Measurements from ENCODE around the gene KCNIP1.

KCNIP1 gene

DNA sequence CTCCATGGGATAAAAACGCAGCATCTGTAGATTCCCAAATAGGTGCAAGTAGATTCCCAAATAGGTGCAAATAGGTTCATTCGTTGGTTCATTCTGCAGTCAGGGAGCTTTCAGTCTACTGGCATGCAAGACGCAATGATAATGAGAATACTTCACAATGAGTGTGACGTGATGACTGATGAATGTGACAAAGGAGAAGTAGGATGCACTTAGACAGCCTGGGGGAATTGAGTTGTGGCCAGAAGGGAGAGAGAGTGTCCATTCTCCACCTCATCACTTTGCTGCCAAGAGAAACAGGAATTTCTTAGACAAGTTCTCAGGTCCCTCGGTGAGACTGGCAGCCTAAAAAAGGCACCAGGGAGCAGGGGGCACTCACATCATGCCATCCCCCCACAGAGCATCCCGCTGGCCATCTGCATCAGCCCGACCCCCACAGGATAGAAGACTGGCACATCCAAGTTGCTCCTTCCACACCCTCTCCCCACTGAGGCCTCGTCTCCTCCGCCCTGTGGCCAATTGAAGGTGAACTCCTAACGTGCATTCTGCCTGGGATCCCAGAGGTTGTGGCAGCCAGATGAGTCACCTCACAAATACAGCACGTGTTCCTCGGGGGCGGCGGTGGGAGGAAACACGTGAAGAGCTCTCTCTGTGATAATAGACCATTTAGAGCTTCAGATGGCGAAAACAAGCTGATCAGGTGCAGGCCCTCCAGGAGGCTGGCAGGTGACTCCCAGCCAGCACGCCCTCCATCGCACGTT is 19.9 kb upstream of the KCNIP1 start:
- no peak for FAIRE-seq

DNA sequence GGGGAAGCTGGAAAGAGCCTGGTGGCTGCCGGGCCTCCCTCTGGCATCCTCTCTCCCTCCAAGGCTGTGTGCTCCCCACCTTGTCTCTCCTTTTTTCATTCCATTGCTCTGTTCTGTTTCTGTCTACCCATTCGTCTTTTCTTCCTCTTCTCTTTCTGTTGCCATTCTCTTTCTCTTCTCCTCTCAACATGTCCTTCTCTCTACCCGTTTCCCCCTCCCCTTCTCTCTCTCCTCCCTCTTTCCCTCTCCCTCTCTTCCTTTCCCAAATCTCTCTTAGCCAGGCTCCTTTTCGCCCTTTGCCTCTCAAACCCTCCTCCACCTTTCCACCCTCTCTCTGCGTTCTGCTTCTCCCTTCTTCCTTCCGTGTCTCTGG is 19.4 kb upstream of the KCNIP1 start:
- no peak for FAIRE-seq

DNA sequence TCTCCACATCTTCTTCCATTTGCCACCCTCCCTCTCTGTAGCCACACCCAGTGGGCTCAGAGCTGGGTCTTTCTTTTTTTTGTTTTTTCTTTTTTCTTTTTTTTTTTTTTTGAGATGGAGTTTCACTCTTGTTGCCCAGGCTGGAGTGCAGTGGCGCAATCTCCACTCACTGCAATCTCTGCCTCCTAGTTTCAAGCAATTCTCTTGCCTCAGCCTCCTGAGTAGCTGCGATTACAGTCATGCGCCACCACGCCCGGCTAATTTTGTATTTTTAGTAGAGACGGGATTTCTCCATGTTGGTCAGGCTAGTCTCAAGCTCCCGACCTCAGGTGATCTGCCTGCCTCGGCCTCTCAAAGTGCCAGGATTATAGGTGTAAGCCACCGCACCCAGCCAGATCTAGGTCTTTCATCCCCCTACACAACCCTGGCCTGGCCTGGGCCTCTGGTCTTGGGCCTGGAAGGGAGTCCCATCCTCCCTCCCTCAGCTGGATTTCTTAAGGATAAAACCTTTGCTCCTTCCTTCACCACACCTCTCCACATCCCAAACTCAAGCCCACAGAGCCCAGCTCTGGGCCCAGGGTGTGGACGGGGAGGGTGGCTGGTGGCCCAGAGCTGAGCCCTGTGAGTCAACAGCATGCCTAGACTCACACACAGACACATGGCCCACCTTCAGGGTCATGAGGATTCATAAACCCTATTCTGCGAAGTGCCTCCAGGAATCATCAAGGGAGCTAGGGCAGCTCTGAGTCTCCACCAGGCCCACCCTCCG is 18.8 kb upstream of the KCNIP1 start:
- FAIRE-seq: no peak

DNA sequence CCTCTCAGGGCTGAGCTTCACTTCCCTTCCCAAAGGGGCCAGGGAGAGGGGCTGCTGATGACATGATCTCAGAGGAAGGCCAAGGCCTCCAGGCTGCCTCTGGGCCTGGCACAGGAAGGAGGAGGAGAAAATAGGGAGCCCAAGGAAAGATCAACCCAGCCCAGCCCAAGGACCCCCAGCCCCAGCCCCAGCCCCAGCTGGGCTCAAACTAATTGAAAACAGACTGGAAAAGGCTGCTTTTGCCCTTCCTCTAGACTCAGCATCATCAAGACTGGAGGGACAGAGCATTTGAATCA is 18.3 kb upstream of the KCNIP1 start:
- no peak for FAIRE-seq

DNA sequence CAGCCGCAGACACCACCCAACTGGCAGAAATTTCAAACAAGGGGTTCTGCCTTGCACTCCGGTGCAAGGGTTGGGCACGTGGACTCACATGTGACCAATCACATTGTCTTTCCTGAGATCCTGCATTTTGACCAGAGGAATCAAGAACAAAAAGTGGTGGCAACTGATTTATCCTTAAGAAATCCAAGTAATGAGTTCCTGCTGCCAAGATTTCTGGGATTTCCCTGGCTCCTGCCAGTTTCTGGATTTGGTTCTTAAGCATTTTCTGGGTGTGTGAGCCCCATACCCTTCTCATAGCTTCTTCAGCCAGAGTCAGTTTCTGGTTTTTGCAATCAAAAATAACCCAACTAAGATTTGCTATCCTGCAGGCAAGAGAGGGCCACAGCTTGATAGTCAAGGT is 17.4 kb upstream of the KCNIP1 start:
- no peak for FAIRE-seq

DNA sequence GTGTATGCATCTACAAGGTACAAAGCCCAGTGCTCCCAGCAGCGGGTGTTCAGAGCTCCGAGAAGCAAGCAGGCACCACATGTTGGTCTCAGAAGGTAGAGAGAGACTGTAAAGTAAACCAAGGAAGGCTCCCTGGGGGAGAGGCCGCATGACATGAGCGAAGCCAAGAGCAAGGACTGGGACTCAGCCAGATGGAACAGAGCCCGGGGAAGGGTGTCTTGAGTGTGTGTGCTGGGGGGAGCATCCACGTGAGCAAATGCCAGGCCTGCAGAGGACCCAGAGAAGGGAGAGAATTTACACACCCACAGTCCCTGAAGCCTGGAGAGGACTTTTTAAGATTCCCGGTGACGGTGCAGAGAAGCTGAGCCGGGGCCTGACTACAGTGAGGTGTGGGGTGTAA is 15.2 kb upstream of the KCNIP1 start:
- no peak for FAIRE-seq

DNA sequence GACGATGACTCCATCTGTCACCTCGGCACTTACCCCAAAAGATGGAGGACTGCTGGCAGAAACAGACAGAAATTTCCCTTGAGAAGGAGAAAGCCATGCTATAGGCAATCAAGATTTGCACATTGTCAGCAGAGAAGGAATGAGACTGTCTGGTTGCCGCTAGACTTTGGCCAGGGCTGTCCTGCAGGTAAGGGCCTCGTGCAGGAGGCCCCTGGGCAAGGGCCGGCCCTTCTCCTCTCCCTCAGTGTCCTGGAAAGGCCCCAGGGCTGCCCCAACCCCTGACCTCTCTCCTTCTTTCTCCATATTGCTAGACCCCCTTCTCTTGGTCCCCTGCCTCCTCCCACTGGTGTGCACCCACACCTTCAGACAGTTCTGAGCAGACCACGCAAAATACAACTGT is 14.6 kb upstream of the KCNIP1 start:
- FAIRE-seq: no peak

DNA sequence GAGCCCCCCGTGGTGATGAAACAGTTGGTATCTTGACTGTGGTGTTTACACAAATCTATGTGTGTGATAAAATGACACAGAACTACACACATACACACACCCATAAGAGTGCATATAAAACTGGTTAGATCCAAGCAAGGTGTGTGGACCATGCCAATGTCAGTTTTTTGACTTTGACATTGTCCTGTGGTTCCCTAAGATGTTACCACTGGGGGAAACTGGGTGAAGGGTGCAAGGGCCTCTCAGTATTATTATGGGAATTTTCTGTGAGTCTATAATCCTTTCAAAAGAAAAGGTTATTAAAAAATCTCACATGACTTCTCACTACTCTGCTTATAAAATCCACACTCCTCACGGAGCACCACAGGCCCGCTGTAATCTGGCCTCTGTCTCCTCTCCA is 13.4 kb upstream of the KCNIP1 start:
- no peak for FAIRE-seq

DNA sequence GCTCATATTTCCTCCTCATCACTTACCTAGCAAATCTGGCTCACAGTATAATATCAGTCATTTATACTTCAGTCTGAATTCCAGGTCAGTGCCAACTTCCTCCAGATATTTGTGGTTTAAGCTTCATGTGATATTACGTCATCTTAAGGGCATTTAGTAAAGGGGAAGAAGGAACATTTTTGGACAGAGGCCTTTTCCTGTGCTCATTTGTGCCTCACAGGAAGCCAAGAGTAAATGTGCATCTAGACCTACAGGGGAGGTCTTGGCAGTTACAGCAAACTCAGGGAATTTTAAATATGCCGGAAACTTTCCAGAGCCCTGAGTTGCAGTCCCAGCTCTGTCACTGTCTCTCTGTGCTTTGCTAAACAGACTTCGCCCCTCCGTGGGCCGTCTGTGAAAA is 12.3 kb upstream of the KCNIP1 start:
- no peak for FAIRE-seq

DNA sequence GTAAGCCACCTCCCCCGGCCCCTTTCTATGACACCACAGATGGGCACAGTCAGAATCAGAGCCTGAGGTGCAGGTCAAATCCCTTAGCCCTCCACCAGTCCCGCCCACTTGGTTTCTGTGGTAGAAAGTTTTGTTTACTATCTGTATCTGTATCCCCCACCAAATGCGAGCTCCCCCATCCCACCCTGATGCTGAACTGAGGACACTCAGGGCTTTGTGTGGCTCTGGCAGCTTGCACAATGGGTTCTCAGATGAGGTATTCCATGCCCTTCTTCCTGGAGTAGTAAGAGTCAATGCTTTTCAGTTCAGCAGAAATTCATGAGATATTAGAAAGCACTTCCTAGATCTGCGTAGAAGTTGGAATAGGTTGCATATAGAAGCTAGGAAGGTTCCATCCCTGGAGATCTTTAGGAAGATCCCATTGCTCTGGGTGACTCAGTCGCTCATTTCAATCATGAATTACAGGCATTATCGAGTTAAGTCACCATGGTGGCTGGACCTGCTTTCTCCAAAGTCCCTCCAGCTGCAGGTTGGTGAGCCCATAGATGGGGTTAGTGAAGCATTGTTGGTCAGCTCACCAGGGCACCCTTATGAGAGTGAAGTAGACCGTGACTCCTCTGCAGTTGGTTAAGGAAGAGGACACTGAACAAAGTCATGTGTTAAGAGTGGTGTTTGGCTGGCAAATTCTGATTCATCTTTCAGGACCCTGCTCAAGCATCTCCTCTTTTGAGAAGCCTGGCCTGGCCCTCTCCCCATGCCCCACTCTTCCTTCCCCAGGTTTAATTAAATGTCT is 10.6 kb upstream of the KCNIP1 start:
- FAIRE-seq: no peak

DNA sequence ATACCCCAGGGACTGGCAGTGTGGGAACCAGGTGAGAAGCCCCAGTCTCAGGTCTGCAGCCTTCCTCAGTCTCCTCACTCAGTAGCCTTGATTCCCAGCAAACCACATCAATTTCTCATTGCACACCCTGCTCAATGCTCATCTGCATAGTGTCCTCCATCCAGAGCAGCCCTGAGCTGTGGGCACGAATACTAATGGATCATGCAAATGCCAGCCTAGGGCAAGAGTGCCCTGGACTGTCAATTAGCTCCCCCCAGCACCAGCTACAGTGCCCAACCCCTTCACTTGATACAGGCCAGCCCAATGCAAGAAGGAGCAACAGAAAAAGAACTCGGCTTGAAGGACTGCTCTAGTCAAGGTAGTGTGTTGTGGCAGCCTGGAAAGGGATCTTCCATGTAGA is 9.8 kb upstream of the KCNIP1 start:
- FAIRE-seq: no peak

DNA sequence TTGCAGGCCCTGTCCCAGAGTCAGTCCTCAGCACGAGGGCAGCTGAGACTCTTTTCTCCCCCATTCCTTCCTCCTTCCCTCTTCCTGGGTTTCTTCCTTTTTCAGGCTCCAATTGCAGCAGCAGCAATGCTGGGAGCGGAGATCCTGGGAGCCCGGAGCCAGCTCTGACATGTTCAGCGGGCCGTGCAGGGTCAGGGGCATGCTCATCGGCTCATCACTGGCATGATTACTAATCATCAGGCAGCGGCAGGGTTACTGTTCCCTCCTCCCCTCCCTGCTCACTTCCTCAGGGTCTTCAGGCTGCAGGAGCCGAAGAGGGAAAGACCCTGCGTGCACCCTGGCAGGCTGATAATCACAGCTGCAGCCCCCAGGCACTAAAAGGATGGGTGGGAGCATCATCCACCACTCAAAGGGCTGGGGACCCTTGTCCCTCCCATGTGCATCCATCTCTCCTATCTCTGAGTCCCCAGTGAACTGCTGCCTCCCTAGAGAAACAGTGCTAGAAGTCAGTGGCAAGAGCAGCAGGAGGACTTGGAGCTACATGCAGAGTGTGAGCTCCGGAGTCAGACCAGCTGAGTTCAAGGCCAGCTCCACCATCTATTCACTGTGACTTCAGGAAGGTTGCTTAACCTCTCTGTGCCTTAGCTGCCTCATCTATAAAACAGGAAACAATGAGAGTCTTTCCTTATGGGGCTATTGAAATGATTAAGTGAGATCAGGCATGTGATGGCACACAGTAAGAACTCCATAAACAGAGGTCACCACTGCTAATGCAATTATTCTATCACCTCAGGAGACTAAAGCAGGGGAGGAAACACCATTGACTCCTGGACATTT is 7.8 kb upstream of the KCNIP1 start:
- FAIRE-seq: no peak

DNA sequence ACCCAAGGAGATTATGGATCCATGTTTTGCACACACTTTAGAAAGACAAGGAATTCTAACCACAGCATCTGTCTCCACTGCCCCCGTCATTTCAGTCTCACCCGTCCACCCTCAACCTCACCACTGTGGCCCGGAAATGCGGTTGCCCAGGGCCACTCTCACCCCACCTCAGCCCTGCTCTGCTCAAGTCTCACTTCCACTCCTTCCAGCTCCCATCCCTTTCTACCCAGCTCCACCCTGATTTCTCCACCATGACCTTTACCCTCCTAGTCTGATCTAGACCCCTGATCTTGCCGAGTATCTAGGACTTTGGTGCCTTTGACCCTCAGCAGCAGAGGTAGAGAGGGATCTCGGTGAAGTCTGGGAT is 7.2 kb upstream of the KCNIP1 start:
- FAIRE-seq: no peak

DNA sequence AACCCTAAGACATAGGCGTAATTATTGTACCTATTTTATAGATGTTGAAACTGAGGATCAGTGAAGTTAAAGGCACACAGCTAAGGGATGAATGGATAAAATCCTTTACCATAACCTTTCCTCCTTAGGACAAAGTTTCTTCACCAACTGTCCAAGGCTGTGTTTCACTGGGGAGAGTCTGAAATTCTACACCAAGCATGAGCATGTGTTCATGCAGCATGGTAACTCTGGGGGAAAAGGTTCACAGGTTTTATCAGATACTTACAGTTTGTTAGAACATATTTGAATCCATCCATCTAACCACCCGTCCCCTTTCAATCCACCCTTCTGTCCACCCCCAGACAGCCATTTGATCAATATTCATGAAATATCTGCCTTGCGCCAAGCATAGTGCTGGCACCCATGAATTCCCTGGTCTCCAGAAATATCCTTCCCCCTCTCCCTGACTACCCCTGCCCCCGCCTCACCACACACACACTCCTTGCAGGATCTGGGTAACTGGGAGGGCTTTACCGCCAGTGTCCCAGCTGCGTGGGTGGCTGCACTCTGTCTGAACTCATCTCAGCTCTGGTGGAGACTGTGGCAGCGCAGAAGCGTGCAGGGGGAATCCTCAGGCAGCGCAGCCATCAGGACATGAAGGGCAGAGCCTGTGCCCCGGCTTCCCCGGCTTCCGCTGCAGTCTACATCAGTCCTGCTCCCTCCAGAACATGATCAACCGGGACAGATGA is 6.3 kb upstream of the KCNIP1 start:
- FAIRE-seq: no peak

DNA sequence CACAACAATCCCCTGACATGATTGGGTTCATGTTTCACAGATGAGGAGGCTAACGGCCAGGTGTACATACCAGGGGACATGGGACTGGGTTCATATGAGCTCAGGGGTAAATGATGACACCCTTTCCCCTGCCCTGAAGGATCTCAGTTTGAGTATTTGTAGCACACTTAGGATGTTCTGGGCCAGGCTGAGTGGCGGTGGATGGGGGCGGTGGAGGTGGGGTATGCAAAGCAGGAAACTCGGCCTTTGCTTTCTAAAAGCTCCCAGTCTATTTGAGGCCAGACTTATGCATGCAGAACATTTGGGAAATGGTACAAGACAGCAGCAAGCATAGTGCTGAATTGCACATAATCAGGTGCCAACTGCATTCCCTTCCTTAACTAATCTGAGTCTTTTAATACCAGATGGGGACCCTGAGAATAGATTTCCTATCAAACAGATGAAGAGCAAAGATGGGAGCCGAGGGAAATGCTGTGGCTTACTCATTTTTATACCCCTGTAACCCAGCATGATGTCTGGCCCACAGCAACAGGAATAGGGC is 4.9 kb upstream of the KCNIP1 start:
- no peak for FAIRE-seq

DNA sequence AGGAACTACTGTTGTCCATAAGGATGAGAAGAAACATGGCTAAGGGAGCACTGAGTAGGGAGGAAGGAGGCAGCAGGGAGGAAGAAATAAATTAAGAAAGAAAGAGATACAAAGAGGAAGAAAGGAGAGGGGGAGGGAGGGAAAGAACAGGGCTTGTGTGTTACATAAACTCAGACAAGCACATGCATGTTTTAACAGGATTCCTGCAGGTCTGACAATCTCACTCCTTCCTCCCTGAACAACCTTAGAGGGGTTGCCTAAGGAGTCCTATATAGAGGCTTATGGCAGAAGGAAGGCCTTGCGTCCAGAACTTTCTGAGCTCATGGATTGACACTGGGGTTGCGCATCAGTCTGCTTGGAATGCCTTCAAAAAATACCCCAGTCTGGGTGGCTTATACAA is 4.2 kb upstream of the KCNIP1 start:
- no peak for FAIRE-seq

DNA sequence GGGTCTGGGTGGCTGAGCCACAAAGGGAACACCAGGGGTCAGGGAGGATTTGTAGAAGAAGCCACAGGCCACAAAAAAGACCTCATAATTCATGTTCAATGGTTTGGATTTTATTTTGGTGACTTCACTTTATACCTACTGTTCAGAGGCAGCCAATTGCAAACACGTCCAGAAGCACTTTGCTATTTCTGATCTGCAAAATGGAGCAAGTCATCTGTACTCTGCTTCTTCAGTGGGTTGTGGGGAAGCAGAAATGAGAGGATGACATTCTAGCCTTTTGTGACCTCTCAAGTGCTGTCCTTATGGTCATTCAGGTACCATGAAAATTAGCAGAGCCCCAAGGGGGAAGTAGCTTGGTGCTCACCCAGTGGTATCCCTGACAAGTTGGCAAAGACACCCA is 2.5 kb upstream of the KCNIP1 start:
- no peak for FAIRE-seq

DNA sequence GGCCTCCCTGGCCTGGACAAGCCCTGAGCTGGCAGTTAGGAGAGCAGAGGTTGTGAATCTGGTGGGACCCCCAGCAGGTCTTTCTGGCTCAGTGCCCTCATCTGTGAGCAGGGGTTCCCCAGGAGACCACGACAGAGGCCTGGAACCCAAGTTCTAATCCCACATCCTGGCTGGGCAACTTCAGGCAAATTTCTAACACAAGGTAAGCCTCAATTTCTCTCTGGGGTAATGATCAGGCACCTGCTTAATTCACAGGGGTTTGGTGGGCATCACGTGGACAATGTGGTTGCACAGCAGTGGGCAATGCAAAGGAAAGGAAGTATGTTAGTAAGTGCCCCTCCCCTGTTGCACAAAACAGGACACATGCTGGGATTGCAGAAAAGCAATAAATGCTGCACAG is 1.9 kb upstream of the KCNIP1 start:
- no peak for FAIRE-seq

DNA sequence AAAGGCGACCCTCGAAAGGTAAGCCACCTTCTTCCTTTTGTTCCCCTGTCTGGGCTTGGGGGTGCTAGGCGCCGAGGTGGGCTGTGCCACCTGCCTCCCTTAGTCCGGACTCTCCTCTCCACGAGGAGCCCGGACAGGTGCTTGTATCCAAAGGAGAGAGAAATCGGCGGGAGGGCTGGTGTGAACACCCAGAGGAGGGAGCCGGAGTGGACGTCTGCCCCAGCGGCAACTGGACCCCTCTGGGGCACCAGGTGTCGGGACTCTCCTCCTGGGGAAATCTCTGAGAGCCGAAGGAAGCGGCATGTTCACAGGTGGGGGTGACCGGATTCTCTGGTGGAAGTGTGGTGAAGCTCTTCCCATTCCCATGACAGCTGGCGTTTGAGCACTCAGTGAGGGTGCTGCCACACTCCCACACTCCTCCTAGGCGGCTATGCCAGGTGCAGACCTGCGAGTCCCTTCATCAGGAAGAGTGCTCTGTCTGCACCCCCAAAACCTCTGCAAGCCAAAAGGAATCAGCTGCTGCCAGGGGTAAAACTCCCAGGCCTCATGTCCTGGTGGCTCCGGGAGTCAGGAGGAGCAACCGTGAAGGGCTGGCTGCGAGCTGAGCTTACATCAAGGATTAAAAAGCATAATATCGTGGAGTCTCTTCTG is 921 bp downstream of the KCNIP1 start:
- FAIRE-seq: no peak

DNA sequence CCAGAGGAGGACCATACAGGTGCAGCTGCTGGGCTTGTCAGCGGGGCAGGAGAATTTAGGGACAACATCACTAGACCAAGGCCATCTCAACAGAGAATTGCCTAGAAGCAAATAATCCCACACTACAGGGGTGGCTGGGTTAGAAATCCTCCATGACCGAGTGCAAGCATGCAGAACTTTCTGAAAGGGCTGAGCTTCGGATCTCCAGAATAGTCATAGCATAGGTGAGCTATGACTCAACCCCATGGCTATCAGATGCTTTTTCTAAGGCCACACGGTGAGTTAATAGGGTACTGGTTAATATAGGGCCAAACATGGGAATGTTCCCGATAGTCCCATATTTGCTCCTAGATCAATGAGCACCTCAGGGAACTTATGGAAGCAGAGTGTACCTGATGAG is 4.2 kb downstream of the KCNIP1 start:
- no peak for FAIRE-seq

DNA sequence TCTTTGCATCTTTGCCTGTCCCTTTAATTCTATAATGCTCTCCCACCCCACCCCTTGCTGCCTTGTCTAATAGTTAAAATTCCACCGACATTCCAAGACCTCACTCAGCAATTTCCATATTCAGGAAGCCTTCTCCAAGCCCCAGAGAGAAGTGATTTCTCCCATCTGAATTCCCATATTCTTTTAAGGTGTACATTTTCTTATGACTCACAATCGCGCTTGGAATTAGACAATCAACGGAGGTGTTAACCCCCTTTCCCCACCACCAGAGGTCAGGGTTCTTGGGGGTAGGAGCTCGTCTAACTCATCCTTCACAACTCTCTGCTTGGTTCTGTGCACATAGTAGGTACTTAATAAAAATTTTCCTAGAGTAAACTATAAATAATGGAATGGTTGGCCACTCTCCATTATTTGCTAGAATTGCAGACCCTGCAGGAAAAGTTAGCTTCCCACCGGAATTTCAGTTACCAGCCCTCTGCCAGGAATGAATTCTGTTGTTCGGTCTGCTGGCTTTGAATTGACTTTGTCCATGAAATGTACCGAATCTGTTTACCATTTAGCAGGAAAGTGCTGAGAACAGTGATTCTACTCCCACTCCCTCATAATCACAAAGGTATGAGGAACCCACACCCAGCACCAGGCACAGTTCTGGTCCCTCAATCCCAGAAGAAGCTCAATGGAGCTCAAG is 5.0 kb downstream of the KCNIP1 start:
- no peak for FAIRE-seq

Measured in colon (tissue), 2 donors.